PC-3 (cell line): ENCODE measurements around the gene PTPN18. TPM values are rescaled to one million over a fixed set of nuclear protein-coding genes. Genes with fewer than 3 reads are reported as not detected.

ENCODE experiments used
- ATAC-seq: fragments of 200-7000 bp; cut with Tn5 transposase; 2 replicates; pipeline ENCODE4 v1.9.1; 2020; ENCODE audit warnings: mild to moderate bottlenecking, moderate library complexity
- BruUV-seq: library from RNA; stranded (reverse); fragments of 400-500 nt; replicated peaks from 2 replicates; lab custom pipeline; 2021; lab: Mats Ljungman, UMichigan
- CTCF ChIA-PET: fragments of 300-600 bp; sonication (Branson Sonifier 250); formaldehyde crosslinking; loops from one replicate; lab custom pipeline; 2022; ENCODE audit warnings: antibody characterized with exemption; lab: Charles Lee
- POLR2A ChIA-PET: fragments of 300-600 bp; sonication (Branson Sonifier 250); formaldehyde crosslinking; loops from one replicate; lab custom pipeline; 2022; ENCODE audit warnings: antibody characterized with exemption; ENCODE audit not compliant: unreplicated experiment; lab: Charles Lee
- DNase-seq: peaks from one replicate; pipeline ENCODE4 v3.0.0-alpha.2; 2015
- H2AFZ ChIP-seq: fragments of 300-600 bp; sonication (generic); 2 replicates; pipeline ENCODE4 v1.6.0; 2016; ENCODE audit warnings: antibody characterized with exemption, low read length
- H3F3A ChIP-seq: fragments of 300-600 bp; sonication (generic); one replicate; pipeline ENCODE4 v1.6.0; 2017; ENCODE audit warnings: antibody characterized with exemption, low read length, control low read depth, mild to moderate bottlenecking; ENCODE audit not compliant: unreplicated experiment
- H3K27ac ChIP-seq: fragments of 300-600 bp; sonication (generic); 2 replicates; pipeline ENCODE4 v1.5.1; 2016; ENCODE audit warnings: mild to moderate bottlenecking, low read length
- H3K27me3 ChIP-seq: fragments of 300-600 bp; sonication (generic); 2 replicates; pipeline ENCODE4 v1.6.1; 2016; ENCODE audit warnings: low read length, mixed read lengths
- H3K36me3 ChIP-seq: fragments of 300-600 bp; sonication (generic); 2 replicates; pipeline ENCODE4 v1.6.1; 2016; ENCODE audit warnings: low read depth, mixed run types, low read length, mixed read lengths
- H3K4me1 ChIP-seq: fragments of 300-600 bp; sonication (generic); 2 replicates; pipeline ENCODE4 v1.5.1; 2016; ENCODE audit warnings: low read length; ENCODE audit not compliant: insufficient read depth
- H3K4me2 ChIP-seq: fragments of 300-600 bp; sonication (generic); 2 replicates; pipeline ENCODE4 v1.6.0; 2016; ENCODE audit warnings: low read length
- H3K4me3 ChIP-seq: fragments of 300-600 bp; sonication (generic); 2 replicates; pipeline ENCODE4 v1.5.1; 2016; ENCODE audit warnings: mild to moderate bottlenecking, low read length, mixed read lengths
- H3K79me2 ChIP-seq: fragments of 300-600 bp; sonication (generic); 2 replicates; pipeline ENCODE4 v1.6.1; 2017; ENCODE audit warnings: low read length, mixed read lengths
- H3K9ac ChIP-seq: fragments of 300-600 bp; sonication (generic); 2 replicates; pipeline ENCODE4 v1.6.0; 2016; ENCODE audit warnings: mild to moderate bottlenecking, low read length
- H3K9me2 ChIP-seq: fragments of 300-600 bp; sonication (generic); replicated peaks from 2 replicates; pipeline ENCODE4 v1.6.1; 2016; ENCODE audit warnings: mixed run types, low read length, mixed read lengths
- H3K9me3 ChIP-seq: fragments of 300-600 bp; sonication (generic); 2 replicates; pipeline ENCODE4 v1.6.1; 2016; ENCODE audit warnings: low read length, mixed read lengths
- H4K20me1 ChIP-seq: fragments of 300-600 bp; sonication (generic); 2 replicates; pipeline ENCODE4 v1.6.1; 2016; ENCODE audit warnings: low read length, mixed read lengths
- CTCF ChIP-seq: fragments of 300-600 bp; sonication (generic); conservative IDR thresholded peaks from 2 replicates; pipeline ENCODE4 v1.5.1; 2017; ENCODE audit warnings: antibody characterized with exemption, low read depth, mild to moderate bottlenecking, low read length
- EZH2 ChIP-seq: fragments of 300-600 bp; sonication (generic); IDR thresholded peaks from one replicate; pipeline ENCODE4 v1.6.1; 2017; ENCODE audit warnings: antibody characterized with exemption, mild to moderate bottlenecking, low read length; ENCODE audit not compliant: unreplicated experiment
- EZH2phosphoT487 ChIP-seq: fragments of 300-600 bp; sonication (generic); IDR thresholded peaks from 2 replicates; pipeline ENCODE4 v1.6.1; 2018; ENCODE audit warnings: mild to moderate bottlenecking, antibody characterized with exemption, low read length, borderline replicate concordance
- intact Hi-C: fragments of 100-400 bp; cut with micrococcal nuclease; formaldehyde crosslinking; loops from 2 replicates; pipeline ENCODE4 v1.9.0; 2023
- total RNA-seq: library from RNA; depleted of rRNA; stranded (reverse); fragments of >200 nt; gene quantifications from 2 replicates; pipeline ENCODE4 v1.2.3, GENCODE V29; 2014

PTPN18 gene
- total RNA-seq, 1 experiment from 2014 or later: 27.1 TPM

GRCh38 chr2:130345611-130346010, 10.2 kb upstream of the PTPN18 start:
- POLR2A ChIA-PET: no interaction called here
- no peaks in the 10 kb centered on the region for H3F3A ChIP-seq
- no peak overlapping the region for H2AFZ ChIP-seq
- H3K4me3 ChIP-seq: no peak overlapping the region
- H3K4me1 ChIP-seq: peaks cover 4% of the 10 kb centered on the region; the same call in 1 of the 2 replicates
- intact Hi-C loops: no loop called here
- no peak for TF ChIP-seq CTCF
- no peak for TF ChIP-seq EZH2
- TF ChIP-seq EZH2phosphoT487: no peak
- H3K9ac ChIP-seq: no peak overlapping the region
- H4K20me1 ChIP-seq: peaks cover 10% of the 10 kb centered on the region; the same call in 1 of the 2 replicates
- no peaks in the 10 kb centered on the region for H3K27me3 ChIP-seq
- DNase-seq (no peak), ATAC-seq (no peak)
- no peak overlapping the region for H3K27ac ChIP-seq
- peaks cover 43% of the 10 kb centered on the region for H3K36me3 ChIP-seq
- BruUV-seq: no TSS peak
- no peak overlapping the region for H3K4me2 ChIP-seq
- no peaks in the 10 kb centered on the region for H3K9me3 ChIP-seq
- peaks cover 28% of the 10 kb centered on the region for H3K79me2 ChIP-seq
- CTCF ChIA-PET: no interaction called here
- H3K9me2 ChIP-seq: no peaks in the 10 kb centered on the region

GRCh38 chr2:130346041-130346740, 9.7 kb upstream of the PTPN18 start:
- CTCF ChIA-PET: no interaction called here
- BruUV-seq: no TSS peak
- intact Hi-C loops: no loop called here

More at GRCh38 chr2:130346041-130346740, 9.7 kb upstream of the PTPN18 start:
- Histone ChIP-seq H3K27ac (no peak overlapping the region), H3K27me3 (no peaks in the 10 kb centered on the region), H3K79me2 (peaks cover 28% of the 10 kb centered on the region), H3K4me3 (no peak overlapping the region), H3K4me2 (no peak overlapping the region), H2AFZ (no peak overlapping the region), H4K20me1 (peaks cover 10% of the 10 kb centered on the region; the same call in 1 of the 2 replicates), H3K9ac (no peak overlapping the region), H3K9me2 (no peaks in the 10 kb centered on the region), H3K36me3 (peaks cover 43% of the 10 kb centered on the region), H3F3A (no peaks in the 10 kb centered on the region), H3K9me3 (no peaks in the 10 kb centered on the region), H3K4me1 (peaks cover 3% of the 10 kb centered on the region; the same call in 1 of the 2 replicates)
- ATAC-seq: no peak
- no peak for TF ChIP-seq CTCF
- DNase-seq: no peak
- POLR2A ChIA-PET: no interaction called here
